Liver (tissue), 9 donors: Measurements from ENCODE around the gene GRAMD2A. TPM values are rescaled to one million over a fixed set of nuclear protein-coding genes. Genes with fewer than 3 reads are reported as not detected.

Source experiments
- DNase-seq: peaks from one replicate; pipeline ENCODE4 v3.0.0-alpha.2; 2017; ENCODE audit warnings: low spot score
- H3K27ac ChIP-seq, 2 donors: one replicate each; pipeline ENCODE4 v1.7.0; 2013; ENCODE audit warnings: inconsistent platforms in 2 of 2, low read length in 2 of 2, control low read depth in 1 of 2, low read depth in 1 of 2, mild to moderate bottlenecking in 1 of 2
- H3K27me3 ChIP-seq, 4 donors: one replicate each; pipeline versions ENCODE4 v1.6.1 to v1.7.0; 2013; ENCODE audit warnings: low read length in 3 of 4, inconsistent platforms in 1 of 4, mild to moderate bottlenecking in 1 of 4, moderate library complexity in 1 of 4; ENCODE audit not compliant: control insufficient read depth in 4 of 4, insufficient read depth in 4 of 4
- H3K36me3 ChIP-seq, 4 donors: one replicate each; pipeline versions ENCODE4 v1.6.1 to v1.7.0; 2013; ENCODE audit warnings: low read length in 3 of 4, mild to moderate bottlenecking in 3 of 4, low read depth in 1 of 4, moderate library complexity in 1 of 4; ENCODE audit not compliant: control insufficient read depth in 4 of 4, insufficient read depth in 3 of 4
- H3K4me1 ChIP-seq, 4 donors: one replicate each; pipeline versions ENCODE4 v1.6.1 to v1.7.0; 2013; ENCODE audit warnings: low read length in 3 of 4, mild to moderate bottlenecking in 3 of 4, moderate library complexity in 1 of 4; ENCODE audit not compliant: control insufficient read depth in 4 of 4, insufficient read depth in 4 of 4
- H3K4me3 ChIP-seq, 3 donors: one replicate each; pipeline versions ENCODE4 v1.6.1 to v1.7.0; 2013; ENCODE audit warnings: low read length in 3 of 3, control low read depth in 1 of 3, low read depth in 1 of 3, mild to moderate bottlenecking in 1 of 3
- H3K9ac ChIP-seq, 2 donors: one replicate each; pipeline ENCODE4 v1.7.0; 2013; ENCODE audit warnings: low read length in 2 of 2, mild to moderate bottlenecking in 2 of 2, moderate library complexity in 2 of 2, control low read depth in 1 of 2, low read depth in 1 of 2
- H3K9me3 ChIP-seq, 4 donors: one replicate each; pipeline versions ENCODE4 v1.6.1 to v1.7.0; 2013; ENCODE audit warnings: low read length in 3 of 4; ENCODE audit not compliant: control insufficient read depth in 4 of 4
- CTCF ChIP-seq: fragments of 150-350 bp; IDR thresholded peaks from 2 replicates; pipeline ENCODE4 v1.5.1; 2017; ENCODE audit warnings: improper control_type of control experiment, low read depth, low read length; ENCODE audit not compliant: missing input control
- EGR1 ChIP-seq, 2 donors: IDR thresholded peaks; 2 replicates each; pipeline ENCODE4 v1.6.1; 2016 to 2018; ENCODE audit warnings: antibody characterized with exemption in 2 of 2, low read depth in 2 of 2
- FOXA1 ChIP-seq: IDR thresholded peaks from 2 replicates; pipeline ENCODE4 v1.6.1; 2016; ENCODE audit warnings: antibody characterized with exemption
- FOXA2 ChIP-seq: IDR thresholded peaks from 2 replicates; pipeline ENCODE4 v1.6.1; 2016; ENCODE audit warnings: antibody characterized with exemption
- GABPA ChIP-seq, 2 donors: IDR thresholded peaks in 1 of 2; conservative IDR thresholded peaks in 1 of 2; 2 replicates each; pipeline ENCODE4 v1.6.1; 2016; ENCODE audit warnings: antibody characterized with exemption in 2 of 2, mild to moderate bottlenecking in 1 of 2, moderate library complexity in 1 of 2
- HNF4A ChIP-seq, 2 donors: conservative IDR thresholded peaks; 2 replicates each; pipeline ENCODE4 v1.6.1; 2016; ENCODE audit warnings: antibody characterized with exemption in 2 of 2, mild to moderate bottlenecking in 2 of 2
- HNF4G ChIP-seq: IDR thresholded peaks from 2 replicates; pipeline ENCODE4 v1.6.1; 2016; ENCODE audit warnings: antibody characterized with exemption
- NR2F2 ChIP-seq: IDR thresholded peaks from 2 replicates; pipeline ENCODE4 v1.6.1; 2016; ENCODE audit warnings: antibody characterized with exemption
- RAD21 ChIP-seq, 2 donors: IDR thresholded peaks; 2 replicates each; pipeline ENCODE4 v1.6.1; 2016; ENCODE audit warnings: antibody characterized with exemption in 2 of 2, mild to moderate bottlenecking in 2 of 2
- REST ChIP-seq: IDR thresholded peaks from 2 replicates; pipeline ENCODE4 v1.6.1; 2016; ENCODE audit warnings: antibody characterized with exemption, mild to moderate bottlenecking
- RXRA ChIP-seq, 2 donors: IDR thresholded peaks; 2 replicates each; pipeline ENCODE4 v1.6.1; 2017 to 2018; ENCODE audit warnings: antibody characterized with exemption in 2 of 2, mild to moderate bottlenecking in 1 of 2
- TAF1 ChIP-seq: conservative IDR thresholded peaks from 2 replicates; pipeline ENCODE4 v1.6.1; 2016; ENCODE audit warnings: antibody characterized with exemption, mild to moderate bottlenecking
- YY1 ChIP-seq: IDR thresholded peaks from 2 replicates; pipeline ENCODE4 v1.6.1; 2016; ENCODE audit warnings: antibody characterized with exemption, mild to moderate bottlenecking
- WGBS: extraction: QIAGEN DNeasy Blood & Tissue Kit; methylation state at CpG from one replicate; pipeline ENCODE4 v1.1.7; 2013; 5-methylcytosine and 5-hydroxymethylcytosine counted together
- polyA plus RNA-seq, 2 donors: library from polyadenylated mRNA; stranded (reverse) in 1 of 2; unstranded in 1 of 2; fragments of 200-250 nt in 1 of 2; fragments of >200 nt in 1 of 2; fragmentation: Nextera tagmentation in 1 of 2; extraction: Ambion mirVana in 1 of 2; gene quantifications; one replicate each; pipeline versions ENCODE4 v1.2.1 to v1.2.3, GENCODE V29; 2013 to 2015
- total RNA-seq, 2 donors: library from RNA; depleted of rRNA; stranded (reverse); fragments of >200 nt; gene quantifications; one replicate each; pipeline ENCODE4 v1.2.3, GENCODE V29; 2014
- TF ChIP-seq, protein P1 (sequence below): IDR thresholded peaks from 2 replicates; pipeline ENCODE4 v1.6.1; 2016; ENCODE audit warnings: antibody characterized with exemption
- TF ChIP-seq, protein P2 (sequence below): IDR thresholded peaks from 2 replicates; pipeline ENCODE4 v1.6.1; 2016; ENCODE audit warnings: antibody characterized with exemption
- donor health status: healthy.
- donor health status: healthy.
- donor health status: healthy.
- donor health status: healthy.
- donor health status: healthy.

GRAMD2A gene
- total and polyA plus RNA-seq, 4 donors: not detected

DNA sequence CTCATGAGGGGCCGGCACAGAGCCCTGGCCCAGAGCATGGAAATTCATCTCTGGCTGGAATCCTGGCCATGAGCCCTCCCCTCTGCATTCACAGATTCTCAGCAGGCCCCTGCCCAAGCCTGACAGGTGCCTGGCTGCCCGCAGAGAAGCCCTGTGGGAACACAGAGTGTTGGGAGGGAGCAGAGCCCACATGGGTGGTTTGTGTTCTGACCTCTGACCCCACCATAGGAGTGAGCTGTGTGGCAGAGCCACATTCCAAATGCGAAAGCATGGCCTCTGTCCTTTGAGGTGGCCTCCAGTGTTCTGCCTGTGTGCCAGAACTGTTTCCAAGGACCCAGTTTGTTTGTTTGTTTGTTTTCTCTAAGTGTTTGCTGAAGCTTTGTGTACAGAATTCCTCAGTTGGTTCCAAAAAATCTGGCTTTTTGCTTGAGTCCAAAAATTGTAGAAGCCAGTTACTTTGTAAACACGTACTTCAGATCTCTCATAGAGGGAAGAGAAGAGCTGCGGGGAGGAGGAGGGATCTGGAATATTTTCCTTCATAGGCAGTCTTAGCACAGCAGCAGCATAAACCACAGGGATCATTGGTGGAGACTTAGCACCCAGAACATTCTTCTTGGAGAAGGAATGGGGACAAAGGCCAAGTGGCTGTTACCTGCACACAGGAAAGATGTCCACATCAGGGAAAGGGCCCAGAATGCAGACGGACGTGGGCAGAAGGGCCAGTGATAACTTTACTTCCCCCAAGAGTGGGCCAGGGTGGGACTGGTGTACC lies 36.0 kb downstream of the GRAMD2A start:
- Histone ChIP-seq H3K9me3 (no peaks in the 10 kb centered on the region), H3K27me3 (no peaks in the 10 kb centered on the region), H3K4me3 (no peak overlapping the region), H3K27ac (no peak overlapping the region), H3K9ac (no peak overlapping the region), H3K4me1 (no peaks in the 10 kb centered on the region), H3K36me3 (no peaks in the 10 kb centered on the region)
- no peak for DNase-seq
- TF ChIP-seq YY1: no peak
- no peak for TF ChIP-seq EGR1 (IDR thresholded peaks at IDR 0.05; ENCODE audit: low read depth in 2 of 2)
- TF ChIP-seq NR2F2: no peak
- TF ChIP-seq RXRA (IDR thresholded peaks at IDR 0.05): no peak
- TF ChIP-seq TAF1: no peak
- TF ChIP-seq, protein P1, sequence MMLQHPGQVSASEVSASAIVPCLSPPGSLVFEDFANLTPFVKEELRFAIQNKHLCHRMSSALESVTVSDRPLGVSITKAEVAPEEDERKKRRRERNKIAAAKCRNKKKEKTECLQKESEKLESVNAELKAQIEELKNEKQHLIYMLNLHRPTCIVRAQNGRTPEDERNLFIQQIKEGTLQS: no peak
- no peak for TF ChIP-seq HNF4G
- no peak for TF ChIP-seq FOXA2
- no peak for TF ChIP-seq CTCF
- TF ChIP-seq, protein P2, sequence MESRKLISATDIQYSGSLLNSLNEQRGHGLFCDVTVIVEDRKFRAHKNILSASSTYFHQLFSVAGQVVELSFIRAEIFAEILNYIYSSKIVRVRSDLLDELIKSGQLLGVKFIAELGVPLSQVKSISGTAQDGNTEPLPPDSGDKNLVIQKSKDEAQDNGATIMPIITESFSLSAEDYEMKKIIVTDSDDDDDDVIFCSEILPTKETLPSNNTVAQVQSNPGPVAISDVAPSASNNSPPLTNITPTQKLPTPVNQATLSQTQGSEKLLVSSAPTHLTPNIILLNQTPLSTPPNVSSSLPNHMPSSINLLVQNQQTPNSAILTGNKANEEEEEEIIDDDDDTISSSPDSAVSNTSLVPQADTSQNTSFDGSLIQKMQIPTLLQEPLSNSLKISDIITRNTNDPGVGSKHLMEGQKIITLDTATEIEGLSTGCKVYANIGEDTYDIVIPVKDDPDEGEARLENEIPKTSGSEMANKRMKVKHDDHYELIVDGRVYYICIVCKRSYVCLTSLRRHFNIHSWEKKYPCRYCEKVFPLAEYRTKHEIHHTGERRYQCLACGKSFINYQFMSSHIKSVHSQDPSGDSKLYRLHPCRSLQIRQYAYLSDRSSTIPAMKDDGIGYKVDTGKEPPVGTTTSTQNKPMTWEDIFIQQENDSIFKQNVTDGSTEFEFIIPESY: no peak
- no peak for TF ChIP-seq GABPA (IDR thresholded peaks at IDR 0.05 in 1 of 2, conservative IDR thresholded peaks at IDR 0.05 in 1 of 2)
- WGBS: 90% methylated on average over 7 of the region's 7 CpGs

DNA sequence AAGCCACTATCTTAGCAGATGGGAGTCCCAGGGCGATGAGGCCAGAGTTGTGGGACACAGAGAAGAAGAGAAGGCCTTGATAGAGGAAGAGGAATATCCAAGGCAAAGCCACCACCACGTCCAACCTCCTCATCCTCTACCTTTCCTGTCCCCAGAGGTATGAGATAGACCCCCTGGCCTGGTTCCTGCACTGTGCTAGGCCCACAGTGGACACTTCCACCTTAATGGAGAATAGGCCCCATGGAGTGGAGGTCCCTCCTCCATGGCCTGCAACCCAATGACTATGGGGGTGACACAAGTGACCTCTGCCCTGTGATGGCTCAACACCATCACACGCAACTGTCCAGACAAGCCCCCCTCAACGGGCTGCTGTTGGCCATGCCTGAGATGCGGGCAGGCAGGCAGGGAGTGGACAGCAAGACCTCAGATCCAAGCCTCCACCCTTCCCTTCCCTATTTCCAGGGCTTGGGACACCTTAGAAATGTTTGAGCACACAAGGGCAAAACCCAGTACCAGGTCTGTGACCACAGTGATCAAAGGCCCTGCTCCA lies 36.8 kb downstream of the GRAMD2A start:
- no peaks in the 10 kb centered on the region for H3K9me3 ChIP-seq
- H3K27me3 ChIP-seq: no peaks in the 10 kb centered on the region
- H3K36me3 ChIP-seq: no peaks in the 10 kb centered on the region
- H3K9ac ChIP-seq: no peak overlapping the region
- whole genome bisulfite sequencing: 93% methylated on average over 5 of the region's 5 CpGs
- peaks cover 0 to 2% (median 1%) of the 10 kb centered on the region in 4 donors for H3K4me1 ChIP-seq
- no peak for TF ChIP-seq RAD21 (IDR thresholded peaks at IDR 0.05)
- TF ChIP-seq CTCF: no peak
- TF ChIP-seq, protein P1: no peak
- no peak for TF ChIP-seq FOXA1
- no peak for TF ChIP-seq RXRA (IDR thresholded peaks at IDR 0.05)
- TF ChIP-seq EGR1 (IDR thresholded peaks at IDR 0.05; ENCODE audit: low read depth in 2 of 2): no peak
- TF ChIP-seq YY1: no peak
- no peak for TF ChIP-seq REST
- no peak for TF ChIP-seq HNF4A (conservative IDR thresholded peaks at IDR 0.05)
- no peak for DNase-seq
- H3K27ac ChIP-seq: no peak overlapping the region
- H3K4me3 ChIP-seq: no peak overlapping the region
